GM21576 (cell line): ENCODE measurements around the gene RPS14.
"Not testable (repeated sequence)": the region's sequence is repeated elsewhere in the genome, so short reads cannot be mapped to it uniquely, and the experiment has no call there.

ENCODE experiments used
- ATAC-seq: cut with Tn5 transposase; IDR thresholded peaks from one replicate; pipeline ENCODE4 v1.9.1; 2021; ENCODE audit warnings: mild to moderate bottlenecking, moderate library complexity; ENCODE audit not compliant: unreplicated experiment

The RPS14 gene

DNA sequence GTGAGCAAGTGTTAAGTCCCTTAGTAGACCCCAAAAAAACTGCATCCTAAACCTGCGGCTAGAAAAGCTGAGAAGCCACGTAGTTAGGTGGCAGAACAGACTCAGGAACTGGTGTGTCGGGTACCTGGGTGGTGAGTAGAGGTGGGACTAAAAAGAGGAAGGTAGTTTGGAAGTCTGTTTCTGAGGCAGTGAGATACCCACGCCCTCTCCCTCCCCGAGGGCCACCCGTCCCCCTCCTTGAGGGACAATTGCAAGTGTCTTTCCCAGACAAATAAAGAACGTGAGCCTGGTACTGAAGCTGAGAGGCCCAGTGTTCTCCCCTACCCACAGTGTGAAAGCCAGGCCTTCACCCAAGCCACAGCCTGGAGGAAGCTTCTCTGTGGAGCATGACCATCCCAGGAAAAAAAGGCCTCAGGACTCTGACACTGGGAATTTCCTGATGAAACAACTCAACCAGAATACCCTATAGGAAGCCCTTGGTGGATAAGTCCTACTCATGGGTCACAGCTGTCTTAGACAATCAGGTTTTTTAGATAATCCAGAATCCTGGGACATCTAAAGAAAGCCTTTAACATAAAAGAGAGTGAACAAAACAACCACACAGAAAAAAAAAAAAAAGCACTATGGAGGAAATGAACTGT, 29.8 kb downstream of the RPS14 start:
- peak; percentile 83 for ATAC-seq

- ATAC-seq = not testable (repeated sequence)
These were observed 35.4 kb downstream of the RPS14 start for GRCh38 chr5:150413902-150414790.

GRCh38 chr5:150413176-150413901, 36.2 kb downstream of the RPS14 start:
- no peak for ATAC-seq

DNA sequence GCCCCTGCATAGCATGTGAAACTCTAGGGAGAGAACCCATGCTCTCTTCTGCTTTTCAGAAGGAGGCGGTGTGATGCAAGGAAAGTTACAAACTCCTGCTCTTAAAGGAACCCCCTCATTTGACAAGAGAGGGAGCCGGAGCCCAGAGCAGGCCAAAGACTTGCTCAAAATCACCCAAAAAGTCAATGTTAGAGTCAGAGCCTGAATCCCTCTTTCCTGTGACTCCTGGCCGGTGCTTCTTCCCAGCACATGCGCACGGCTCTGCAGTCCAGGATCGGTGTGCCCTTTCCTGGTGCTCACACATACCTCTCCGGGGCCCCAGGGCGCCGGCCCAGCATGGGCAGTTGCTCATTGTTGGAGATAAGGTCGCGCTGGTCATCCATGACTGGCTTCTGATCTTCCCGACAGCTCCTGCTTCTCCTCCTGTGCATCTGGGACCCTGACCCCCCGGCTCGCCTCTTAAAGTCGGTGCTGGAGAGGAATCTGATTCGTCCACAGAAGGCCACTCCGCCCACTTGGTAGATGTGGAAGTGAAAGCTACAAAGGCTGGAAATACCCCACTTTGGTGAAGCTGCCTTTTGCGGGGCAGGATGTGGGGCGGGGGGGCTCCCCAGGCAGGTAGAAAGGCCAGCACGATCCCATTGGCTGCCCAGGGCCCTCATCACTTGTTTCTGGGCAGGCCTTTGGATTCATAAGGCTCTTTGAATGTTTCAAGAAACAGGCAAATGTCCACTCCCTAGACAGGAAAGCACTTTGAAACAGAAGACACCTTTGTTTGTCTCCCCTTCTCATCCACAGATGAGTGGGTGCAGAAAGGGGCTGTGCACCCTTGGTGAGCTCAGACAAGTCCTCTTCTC, 37.0 kb downstream of the RPS14 start, which contains the start of gene CD74:
Gene CD74, minus strand, starts transcription at position 592 of the 857 bp plus-strand sequence. Its CDS starts 161 bp downstream, at position 431.
- peak; percentile 75 for ATAC-seq

DNA sequence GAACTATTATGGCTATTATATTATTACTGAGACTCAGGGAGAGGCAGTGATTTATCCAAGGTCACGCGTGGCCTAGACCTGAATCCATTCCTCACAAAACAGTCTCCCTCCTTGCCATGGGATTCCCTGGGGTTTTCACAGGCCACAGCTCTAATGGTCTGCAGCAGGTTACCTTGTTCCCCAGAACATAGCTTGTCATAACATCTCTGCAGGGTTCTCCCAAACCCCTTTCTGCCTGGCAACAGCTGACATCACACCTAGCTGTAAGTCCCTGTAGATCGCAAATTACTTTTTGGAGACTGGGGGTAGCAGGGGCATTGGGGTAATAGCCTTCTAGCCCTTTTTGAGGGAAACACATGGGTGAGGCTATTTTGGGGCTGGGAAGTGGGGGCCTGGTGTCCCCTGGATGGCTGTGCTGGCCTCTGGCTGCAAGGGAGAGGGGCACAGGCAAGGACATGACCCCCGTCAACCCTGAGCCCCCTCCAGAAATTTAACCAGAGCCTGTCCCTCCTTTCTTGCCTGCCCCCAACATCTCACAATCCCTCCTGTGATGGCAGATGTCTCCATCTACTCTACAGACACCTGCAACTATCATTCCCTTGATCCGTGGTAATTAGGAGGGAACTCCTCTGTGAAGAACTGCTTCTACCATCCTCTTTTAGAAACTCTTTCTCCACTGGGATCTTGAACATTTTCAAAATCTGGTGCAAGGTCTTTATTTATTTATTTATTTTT, 38.1 kb downstream of the RPS14 start:
- peak; percentile 24 for ATAC-seq

DNA sequence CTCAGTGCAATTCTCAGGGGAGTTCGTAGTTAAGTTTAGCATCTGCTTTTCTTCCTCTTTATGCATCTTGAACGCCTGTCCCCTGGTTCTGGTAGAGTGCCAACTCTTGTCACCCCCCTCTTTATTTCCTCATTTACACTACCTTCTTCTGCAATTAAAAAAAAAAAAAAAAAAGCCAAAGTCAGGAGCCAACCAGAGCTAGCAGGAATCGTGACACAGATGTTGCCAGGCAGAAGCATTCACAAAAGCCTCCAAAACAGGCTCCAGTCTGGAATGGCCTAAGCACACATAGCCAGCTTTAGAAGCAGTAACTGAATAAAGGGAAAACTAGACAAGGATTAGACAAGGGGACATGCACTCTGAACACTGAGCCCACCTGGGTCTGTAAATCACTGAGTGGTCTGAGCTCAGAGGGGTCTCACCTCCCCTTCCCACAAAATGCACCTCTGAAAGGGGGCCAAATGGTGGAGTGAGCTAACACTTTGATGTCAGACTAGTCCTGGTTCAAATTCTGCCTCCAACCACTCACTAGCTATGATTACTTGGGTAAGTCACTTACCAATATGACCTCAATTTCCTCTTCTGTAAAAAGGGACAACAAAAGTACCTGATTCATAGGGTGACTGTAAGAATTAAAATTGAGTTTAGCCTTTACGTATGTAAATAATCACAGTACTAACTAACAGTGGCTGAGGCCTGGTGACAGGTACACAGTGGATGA, 38.9 kb downstream of the RPS14 start:
- ATAC-seq = no peak

- peak; percentile 29 for ATAC-seq
These were observed 39.7 kb downstream of the RPS14 start for GRCh38 chr5:150409638-150410523.

DNA sequence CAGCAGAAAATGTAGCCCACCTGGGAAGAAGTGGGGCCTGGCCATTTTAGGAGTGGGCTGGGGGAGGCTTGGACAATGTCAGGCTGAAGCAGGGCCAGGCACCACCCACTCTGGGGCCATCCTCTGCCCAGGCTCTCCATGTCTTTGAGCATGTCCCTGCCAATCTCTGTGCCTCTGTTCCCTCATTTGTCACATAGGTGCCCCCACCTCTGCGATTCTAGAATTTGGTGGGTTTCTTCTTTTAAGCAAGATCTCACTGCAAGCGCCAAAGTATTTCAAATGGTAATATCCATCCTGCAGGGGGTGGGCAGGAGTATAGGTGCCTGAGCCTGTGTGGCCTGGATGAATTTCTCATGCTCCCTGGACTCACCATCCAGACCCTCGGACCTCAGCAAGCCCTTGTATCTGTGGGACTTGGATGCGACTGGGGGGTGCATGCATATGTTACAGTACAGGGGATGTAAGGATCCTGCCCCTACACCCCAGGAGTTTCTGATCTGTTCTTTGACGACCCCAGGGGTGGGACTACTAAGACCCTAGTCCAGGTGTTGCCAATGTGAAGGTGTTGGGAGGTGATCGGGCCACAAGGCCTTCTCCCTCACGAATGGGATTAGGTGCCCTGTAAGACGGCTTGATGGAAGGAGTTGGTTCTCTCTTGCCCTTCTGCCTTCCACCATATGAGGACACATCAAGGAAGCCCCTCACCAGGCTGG, 41.2 kb downstream of the RPS14 start:
- ATAC-seq = no peak

DNA sequence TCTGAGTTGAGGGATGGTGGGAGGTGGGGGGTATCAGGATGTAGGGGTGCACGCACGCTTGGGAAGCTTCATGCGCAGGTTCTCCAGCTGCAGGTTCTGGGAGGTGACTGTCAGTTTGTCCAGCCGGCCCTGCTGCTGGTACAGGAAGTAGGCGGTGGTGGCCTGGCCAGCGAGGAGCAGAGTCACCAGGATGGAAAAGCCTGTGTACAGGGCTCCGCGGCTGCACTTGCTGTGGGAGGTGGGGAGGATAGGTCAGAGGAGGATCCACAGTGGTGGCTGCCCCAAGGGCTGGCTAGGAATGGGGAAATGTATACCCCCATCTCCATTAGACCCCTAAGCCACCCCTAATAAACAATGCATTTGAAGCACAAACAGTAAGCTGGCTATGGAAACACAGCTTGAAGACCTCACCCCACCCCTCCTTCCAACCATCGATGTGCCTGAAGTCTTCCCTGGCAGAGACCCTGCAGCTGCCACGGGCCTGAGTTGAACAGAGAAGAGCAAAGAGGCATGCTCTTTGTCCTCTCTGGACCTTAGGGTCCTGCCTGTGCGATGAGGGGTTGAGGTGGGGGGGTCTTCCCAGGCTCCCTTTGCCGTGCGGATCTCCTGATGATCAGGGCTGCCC, 42.3 kb downstream of the RPS14 start:
- ATAC-seq = no peak

GRCh38 chr5:150406723-150407095, 42.8 kb downstream of the RPS14 start:
- no peak for ATAC-seq

- no peak for ATAC-seq
These were observed 43.3 kb downstream of the RPS14 start for GRCh38 chr5:150406103-150406722.

DNA sequence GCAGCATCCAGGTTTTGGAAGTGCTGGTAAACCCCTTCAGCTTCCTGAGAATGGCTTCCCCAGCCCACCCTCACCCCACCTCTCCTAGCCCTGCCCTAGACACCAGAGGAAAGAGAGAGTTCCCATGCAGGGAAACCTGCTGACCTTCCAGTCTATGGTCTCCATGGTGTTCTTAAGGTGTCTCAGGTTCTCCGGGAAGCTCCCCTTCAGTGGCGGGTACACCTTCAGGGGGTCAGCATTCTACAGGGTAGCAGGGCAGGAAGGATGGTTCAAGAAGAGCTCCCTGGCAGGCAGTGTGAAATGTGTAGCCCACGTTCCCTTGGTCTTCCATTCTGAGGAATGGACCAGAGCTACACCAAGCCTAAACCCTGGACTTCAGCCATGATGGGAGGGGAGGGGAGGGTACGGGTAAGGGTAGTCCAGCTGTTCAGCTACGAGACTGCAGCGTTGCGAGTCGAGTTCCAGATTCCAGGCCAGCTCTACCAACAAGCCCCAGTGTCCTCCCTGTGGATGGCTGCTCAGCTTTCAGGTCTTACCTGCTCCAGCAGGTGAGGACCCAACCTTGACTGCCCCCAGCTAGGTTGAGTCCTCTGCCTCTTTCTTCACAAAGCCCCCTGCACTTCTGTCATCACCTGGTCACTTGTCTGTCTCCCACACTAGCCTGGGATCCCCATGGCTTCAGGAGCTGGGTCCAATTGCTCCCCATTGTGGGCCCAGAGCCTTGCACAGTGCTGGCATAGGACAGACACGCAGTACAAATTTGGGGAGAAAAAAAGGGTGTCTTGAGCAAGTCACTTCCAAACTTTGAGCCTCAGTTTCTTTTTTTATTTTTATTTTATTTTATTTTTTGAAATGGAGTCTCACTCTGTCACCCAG, 44.4 kb downstream of the RPS14 start:
- ATAC-seq = no peak

DNA sequence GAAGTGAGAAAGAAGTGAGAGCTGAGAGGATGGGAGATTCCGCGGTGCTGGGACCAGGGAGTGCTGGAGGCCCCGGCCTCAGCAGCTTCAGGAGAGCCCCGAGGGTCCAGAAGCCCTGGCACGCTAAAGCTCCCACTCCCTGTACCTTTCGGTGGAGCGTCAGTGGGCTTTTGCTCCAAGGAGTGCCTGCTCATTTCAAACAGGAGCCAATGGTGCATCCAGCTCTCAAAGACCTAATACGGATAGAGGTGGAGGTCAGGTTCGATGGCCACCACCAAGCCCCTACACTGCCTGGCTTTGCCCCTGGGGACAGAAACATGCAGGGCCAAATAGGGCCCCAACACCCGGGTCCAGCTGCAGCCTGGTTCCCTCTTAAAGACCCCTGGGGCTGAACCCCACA, 45.0 kb downstream of the RPS14 start:
- no peak for ATAC-seq

DNA sequence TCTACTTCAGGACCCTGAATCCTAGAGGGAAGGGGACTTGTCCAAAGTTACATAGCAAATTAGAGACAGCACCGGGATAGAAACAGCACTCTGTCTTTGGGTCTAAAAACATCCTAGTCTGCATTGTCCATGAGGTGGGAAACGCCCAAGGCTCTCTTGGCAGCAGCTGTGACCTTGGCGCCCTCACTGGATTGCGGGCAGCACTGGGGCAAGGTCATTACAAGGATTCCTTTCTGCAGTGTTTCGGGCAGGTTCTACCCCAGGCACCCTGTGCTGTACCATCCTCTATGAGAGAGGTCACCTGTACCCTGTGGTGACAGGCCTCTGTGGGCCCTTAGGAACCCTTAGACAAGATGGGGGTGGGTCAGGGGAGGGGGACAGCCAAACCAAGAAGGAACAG, 45.4 kb downstream of the RPS14 start:
- no peak for ATAC-seq

GRCh38 chr5:150402901-150403342, 46.6 kb downstream of the RPS14 start:
- no peak for ATAC-seq
